KOPT-K1 (cell line): ENCODE measurements around the gene ATP5F1A.
"Not testable (repeated sequence)": the region's sequence is repeated elsewhere in the genome, so short reads cannot be mapped to it uniquely, and the experiment has no call there.

Experiments used
- H3K27ac ChIP-seq: fragments of 200-600 bp; sonication (generic); 2 replicates; pipeline ENCODE4 v1.5.1; 2016; ENCODE audit warnings: antibody characterized with exemption, mild to moderate bottlenecking, low read depth, low read length; ENCODE audit not compliant: poor library complexity, severe bottlenecking
- H3K36me3 ChIP-seq: fragments of 200-600 bp; sonication (generic); 2 replicates; pipeline ENCODE4 v1.5.1; 2017; ENCODE audit warnings: antibody characterized with exemption, mild to moderate bottlenecking, low read length, moderate library complexity; ENCODE audit not compliant: insufficient read depth
- H3K9me3 ChIP-seq: fragments of 200-600 bp; sonication (generic); 2 replicates; pipeline ENCODE4 v1.5.1; 2017; ENCODE audit warnings: antibody characterized with exemption, low read length, mild to moderate bottlenecking; ENCODE audit not compliant: insufficient read depth, poor library complexity, severe bottlenecking

ATP5F1A gene

DNA sequence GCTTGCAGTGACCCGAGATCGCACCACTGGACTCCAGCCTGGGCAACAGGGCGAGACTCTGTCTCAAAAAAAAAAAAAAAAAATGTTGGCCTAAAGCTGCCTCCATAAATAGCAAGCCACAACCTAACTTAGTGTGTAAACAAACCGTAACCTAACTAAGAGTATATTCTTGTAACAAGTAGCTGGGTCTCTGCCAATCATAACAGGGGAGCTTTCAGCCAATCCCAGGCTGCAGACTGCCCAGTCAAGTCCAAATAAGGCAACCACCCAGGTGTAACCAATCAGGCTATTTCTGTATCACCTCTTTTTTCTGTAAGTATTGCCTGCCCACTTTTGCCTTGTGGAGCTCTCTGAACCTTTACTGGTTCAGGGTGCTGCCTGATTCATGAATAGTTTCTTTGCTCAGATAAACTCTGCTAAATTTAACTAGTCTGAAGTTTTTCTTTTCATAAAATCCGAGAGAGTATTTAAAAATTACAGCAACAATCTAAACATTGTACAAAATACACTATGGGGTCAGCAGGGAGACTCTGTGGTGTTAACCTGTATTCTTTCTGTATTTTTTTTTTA is 30.6 kb downstream of the ATP5F1A start:
- no peak overlapping the region for H3K27ac ChIP-seq
- H3K36me3 ChIP-seq = no peaks in the 10 kb centered on the region
- H3K9me3 ChIP-seq = no peaks in the 10 kb centered on the region

DNA sequence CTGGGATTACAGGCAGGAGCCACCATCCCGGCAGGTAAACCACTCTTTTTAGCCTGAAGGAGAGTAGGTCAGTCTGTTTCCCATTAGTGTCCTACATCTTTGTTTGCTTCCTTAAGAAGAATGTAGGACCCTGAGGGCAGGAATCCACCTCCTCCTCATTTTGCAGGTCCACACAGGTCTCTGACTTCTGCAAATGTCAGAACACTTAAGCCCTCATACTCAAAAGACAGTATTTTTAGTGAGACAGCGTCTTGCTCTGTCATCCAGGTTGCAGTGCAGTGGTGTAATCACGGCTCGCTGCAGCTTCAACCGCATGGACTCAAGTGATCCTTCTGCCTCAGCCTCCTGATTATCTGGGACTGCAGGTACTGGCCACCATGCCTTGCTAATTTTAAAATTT is 35.3 kb downstream of the ATP5F1A start:
- Histone ChIP-seq H3K9me3 (no peaks in the 10 kb centered on the region), H3K27ac (no peak overlapping the region), H3K36me3 (no peaks in the 10 kb centered on the region)

DNA sequence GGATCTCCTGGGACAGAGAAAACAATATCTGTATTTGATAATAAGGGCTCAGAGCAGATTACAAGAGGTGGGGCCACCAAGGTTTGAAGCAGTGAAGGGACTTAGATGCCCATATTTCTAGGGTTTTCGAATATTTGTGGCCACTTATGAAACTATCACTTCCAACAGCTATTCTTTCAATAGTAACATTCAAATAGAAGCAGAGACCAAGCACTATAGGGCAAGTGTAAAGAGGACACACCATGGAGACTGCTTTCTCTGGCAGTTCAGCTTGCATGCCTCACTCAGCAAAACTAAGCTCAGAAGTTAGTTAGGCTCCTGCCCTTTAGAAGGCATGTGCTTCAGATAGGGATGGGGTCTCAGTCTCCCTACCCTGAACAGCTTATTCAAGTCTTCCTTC is 36.3 kb downstream of the ATP5F1A start:
- H3K9me3 ChIP-seq = no peaks in the 10 kb centered on the region
- H3K36me3 ChIP-seq = no peaks in the 10 kb centered on the region
- H3K27ac ChIP-seq = no peak overlapping the region

DNA sequence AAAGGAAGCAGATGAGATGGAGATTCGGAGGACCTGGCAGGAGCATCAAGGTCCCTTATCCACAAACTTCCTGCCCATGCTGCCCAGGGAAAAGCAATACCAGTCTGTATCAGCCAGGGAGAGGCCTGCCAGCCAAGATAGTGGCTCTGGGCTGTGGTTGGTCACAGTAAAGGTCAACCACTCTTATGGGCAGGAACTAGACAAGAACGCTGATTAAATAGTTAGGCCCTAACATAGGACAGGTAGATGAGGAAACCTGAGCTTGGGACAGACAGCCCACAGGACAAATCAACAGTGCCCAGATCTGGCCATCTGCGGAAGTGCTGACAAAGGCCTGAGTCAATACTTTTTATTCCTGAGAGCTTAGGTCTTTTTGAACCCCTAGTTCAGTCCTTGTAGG is 36.7 kb downstream of the ATP5F1A start:
- H3K27ac ChIP-seq = no peak overlapping the region
- no peaks in the 10 kb centered on the region for H3K9me3 ChIP-seq
- no peaks in the 10 kb centered on the region for H3K36me3 ChIP-seq

DNA sequence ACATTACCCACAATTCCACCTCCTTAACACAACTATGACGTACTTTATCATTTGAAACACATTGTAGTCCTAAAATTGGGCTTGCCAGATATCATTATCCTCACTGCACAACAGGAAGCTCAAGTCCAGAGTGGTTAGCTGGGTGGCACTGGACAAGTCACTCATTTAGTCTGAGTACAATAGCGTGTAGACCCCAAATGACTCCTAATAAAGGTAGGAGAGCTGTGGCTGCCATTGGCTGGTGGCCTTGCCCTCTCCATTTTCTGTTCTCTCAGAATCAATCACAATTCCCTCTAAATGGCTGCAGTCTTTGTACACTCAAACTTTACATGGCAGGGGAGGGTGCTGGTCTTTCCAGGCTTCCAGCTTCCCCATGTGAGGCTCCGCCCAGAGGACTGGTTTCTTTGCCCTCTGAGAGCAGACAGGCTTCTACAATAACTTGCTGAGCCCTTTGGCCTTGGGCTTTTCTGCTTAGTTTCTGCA is 37.7 kb downstream of the ATP5F1A start:
- H3K27ac ChIP-seq = no peak overlapping the region
- no peaks in the 10 kb centered on the region for H3K9me3 ChIP-seq
- no peaks in the 10 kb centered on the region for H3K36me3 ChIP-seq

DNA sequence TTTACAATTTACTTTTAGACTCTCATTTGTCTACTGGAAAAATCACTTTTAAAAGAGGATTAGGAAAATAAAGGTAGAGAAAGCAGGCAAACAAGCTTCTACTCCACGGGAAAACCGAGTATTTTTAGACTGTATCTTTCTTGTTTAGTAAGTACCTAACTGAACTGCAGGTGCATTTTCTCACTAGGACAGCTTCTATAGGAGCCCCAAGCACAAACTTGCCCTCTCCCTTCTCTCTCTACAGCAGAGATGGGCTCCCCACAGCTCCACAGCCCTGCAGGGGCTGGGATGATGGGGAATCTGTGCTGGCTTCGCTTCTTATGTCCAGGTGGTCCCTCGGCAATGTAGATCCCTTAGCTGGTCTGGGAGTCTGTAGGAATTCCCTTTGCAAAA is 42.3 kb downstream of the ATP5F1A start:
- Histone ChIP-seq H3K27ac (peak overlapping the region; percentile 70), H3K36me3 (no peaks in the 10 kb centered on the region), H3K9me3 (no peaks in the 10 kb centered on the region)

DNA sequence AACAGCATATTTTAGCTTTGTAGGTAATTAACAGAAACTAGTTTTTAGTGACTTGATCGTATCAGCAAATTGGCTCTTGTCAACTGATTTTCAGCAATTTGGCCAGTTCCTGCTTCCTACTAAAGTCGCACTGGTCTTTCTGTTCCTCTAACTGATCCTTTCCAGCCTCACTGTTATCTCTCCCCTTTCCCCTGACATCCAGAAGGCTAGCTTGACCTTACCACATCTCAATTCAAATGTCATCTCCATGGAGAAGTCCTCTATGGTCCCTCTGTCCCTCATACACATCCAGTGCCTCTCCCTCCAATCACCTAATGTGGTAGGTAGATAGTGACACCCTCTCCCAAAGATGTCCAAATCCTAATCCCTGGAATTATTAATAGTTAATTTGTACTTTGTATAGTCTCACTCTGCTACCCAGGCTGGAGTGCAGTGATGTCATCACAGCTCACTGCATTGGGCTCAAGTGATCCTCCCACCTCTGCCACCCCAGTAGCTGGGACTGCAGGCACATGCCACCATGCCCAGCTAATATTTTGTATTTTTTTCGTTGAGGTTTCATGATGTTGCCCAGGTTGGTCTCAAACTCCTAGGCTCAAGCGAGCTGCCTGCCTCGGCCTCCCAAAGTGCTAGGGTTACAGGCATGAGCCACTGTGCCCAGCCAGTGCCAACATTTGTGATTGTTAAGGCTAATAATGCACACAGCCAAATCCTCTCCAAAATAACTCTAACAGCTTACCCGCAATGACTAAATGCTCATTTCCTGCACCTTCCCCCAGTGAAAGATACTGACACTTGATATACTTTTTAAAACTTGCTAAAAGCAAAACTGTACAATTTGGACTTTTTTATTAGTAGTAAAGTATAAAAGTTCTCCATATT is 42.9 kb downstream of the ATP5F1A start:
- H3K27ac ChIP-seq = peak overlapping the region; percentile 70
- H3K9me3 ChIP-seq = no peaks in the 10 kb centered on the region
- no peaks in the 10 kb centered on the region for H3K36me3 ChIP-seq

DNA sequence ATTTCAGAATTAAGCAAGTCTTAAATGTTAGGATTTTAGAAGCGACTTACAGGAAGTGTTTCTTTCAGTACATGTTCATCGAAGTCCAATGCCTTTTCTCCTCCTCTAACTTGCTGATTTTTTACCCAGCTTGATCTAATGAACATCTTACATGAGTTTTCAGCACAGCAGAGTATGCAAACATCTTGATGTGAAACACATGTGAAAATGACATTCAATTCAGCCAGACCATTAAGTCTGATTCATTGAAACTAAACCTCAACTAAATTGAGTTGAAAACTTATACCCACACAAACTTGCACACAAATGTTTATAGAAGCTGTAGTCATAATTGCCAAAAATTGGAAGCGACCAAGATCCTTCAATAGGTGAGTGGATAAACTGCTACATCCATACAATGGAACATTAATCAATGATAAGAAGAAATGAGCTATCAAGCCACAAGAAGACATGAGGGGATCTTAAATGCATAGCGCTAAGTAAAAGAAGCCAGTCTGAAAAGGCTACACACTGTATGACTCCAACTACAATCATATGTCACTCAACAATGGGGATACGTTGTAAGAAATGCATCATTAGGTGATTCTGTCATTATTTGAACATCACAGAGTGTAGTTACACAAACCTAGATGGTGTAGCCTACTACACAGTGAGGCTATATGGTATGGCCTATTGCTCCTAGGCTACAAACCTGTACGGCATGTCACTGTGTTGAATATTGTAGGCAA is 44.6 kb downstream of the ATP5F1A start:
- H3K9me3 ChIP-seq = no peaks in the 10 kb centered on the region
- no peaks in the 10 kb centered on the region for H3K36me3 ChIP-seq
- no peak overlapping the region for H3K27ac ChIP-seq

DNA sequence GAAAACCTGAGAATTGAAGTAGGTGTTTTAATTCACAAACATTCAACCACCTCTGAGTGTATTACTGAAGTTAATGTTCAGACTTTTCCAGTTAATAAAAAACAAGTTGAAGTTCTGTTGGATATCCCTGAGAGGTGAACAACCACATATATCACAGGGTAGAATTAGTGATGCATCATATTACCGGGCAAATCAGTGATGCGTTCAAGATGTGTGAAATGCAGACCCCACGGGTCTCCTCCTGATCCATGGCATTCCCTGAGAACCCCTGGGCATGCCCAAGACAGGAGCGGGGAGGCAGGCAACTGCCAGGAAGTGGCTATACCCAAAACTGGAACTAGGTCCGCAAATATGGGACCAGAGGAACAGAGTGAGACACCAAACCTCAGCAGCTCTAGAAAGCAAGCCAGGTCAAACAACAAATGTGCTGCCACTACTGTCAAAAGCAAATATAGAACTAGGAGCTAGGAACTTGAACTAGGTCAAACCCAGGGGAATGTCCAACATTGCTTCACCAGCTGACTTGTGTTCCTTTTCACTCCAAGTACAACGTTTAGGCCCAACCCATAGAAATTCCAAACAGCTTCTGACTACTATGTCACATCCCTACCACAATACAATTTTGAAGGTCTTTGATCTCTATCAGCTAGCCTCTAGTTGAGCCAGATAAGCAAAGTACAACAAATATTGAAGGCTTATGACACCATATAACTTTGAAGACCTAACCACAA is 46.2 kb downstream of the ATP5F1A start:
- Histone ChIP-seq H3K27ac (no peak overlapping the region), H3K36me3 (no peaks in the 10 kb centered on the region), H3K9me3 (no peaks in the 10 kb centered on the region)

DNA sequence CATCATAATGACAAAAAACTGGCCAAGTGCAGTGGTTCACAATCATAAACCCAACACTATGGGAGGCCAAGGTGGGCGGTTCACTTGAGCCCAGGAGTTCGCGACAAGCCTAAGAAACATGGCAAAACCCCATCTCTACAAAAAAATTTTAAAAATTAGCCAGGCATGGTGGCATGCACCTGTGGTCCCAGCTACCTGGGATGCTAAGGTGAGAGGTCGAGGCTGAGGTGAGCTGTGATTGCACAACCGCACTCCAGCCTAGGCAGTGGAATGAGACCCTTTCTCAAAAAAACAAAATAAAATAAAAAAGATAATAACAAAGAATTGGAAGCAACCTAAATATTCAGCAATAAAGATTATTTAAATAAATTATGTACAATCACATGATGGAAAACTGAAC is 47.8 kb downstream of the ATP5F1A start:
- Histone ChIP-seq H3K9me3 (no peaks in the 10 kb centered on the region), H3K36me3 (no peaks in the 10 kb centered on the region), H3K27ac (no peak overlapping the region)

DNA sequence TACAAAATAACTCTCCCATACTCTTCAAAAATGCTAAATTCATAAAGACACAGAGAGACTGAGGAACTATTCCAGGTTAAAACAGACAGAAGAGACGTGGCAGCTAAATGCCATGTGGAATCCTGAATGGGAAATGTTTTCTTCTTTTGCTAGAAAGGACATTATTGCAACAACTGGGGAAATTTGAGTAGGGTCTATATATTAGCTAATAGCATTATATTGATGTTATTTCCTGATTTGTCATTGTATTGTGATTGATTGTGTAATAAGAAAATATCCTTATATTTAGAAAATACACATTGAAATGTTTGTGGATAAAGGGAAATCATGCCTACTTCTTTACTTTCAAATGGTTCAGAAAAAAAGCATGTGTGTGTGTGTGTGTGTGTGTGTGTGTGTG is 49.5 kb downstream of the ATP5F1A start:
- no peaks in the 10 kb centered on the region for H3K36me3 ChIP-seq
- H3K27ac ChIP-seq = no peak overlapping the region
- H3K9me3 ChIP-seq = no peaks in the 10 kb centered on the region

DNA sequence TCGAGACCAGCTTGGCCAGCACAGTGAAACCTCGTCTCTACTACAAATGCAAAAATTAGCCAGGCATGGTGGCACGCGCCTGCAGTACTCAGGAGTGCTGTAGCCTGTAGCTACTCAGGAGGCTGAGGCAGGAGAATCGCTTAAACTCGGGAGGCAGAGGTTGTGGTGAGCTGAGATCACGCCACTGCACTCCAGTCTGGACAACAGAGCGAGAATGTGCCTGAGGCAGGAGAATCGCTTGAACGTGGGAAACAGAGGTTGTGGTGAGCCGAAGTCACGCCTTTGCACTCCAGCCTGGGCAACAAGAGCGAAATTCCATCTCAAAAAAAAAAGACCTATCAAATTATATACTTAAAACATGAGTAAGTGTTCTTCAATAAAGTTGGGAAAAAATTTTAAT is 50.7 kb downstream of the ATP5F1A start:
- H3K27ac ChIP-seq, H3K9me3 ChIP-seq, H3K36me3 ChIP-seq: not testable (repeated sequence)

DNA sequence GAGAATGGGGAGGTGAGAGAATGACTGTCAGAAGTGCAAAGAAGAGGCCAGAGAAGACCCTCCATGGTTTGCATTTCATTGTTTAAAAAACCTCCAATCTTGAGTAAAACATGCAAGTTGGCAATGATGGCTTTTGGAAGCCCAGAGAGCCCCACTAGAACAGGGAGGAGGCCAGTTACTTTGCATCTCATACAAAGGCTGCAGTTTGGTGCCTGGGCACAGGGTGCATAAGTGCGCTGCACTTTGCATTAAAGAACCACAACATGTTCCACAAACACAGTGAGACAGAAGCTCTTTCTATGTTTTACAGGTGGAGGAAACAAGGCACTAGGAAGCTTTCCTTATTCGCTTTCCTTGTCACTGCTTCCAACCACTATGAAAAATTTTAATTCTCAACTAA is 51.4 kb downstream of the ATP5F1A start:
- H3K27ac ChIP-seq = no peak overlapping the region
- H3K36me3 ChIP-seq = no peaks in the 10 kb centered on the region
- no peaks in the 10 kb centered on the region for H3K9me3 ChIP-seq

DNA sequence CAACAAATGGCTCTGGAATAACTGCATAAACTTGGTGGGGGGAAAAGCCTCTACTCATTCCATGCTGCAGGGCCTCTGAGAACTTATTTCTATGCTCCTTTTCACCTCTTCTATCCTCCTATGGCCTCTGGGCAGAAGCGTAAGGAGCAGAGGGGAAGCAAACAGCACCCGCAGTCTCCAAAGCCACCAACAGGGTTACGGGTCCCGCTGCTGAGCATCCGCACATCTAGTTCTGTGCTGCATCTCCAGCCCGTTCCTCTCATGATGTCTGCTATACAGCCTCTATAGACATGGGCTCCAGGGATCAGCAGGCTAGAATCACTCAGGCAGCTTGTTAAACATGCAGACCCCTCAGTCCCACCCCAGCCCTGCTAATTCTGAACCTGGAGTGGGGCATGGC is 52.0 kb downstream of the ATP5F1A start:
- H3K9me3 ChIP-seq = no peaks in the 10 kb centered on the region
- H3K36me3 ChIP-seq = no peaks in the 10 kb centered on the region
- H3K27ac ChIP-seq = no peak overlapping the region

DNA sequence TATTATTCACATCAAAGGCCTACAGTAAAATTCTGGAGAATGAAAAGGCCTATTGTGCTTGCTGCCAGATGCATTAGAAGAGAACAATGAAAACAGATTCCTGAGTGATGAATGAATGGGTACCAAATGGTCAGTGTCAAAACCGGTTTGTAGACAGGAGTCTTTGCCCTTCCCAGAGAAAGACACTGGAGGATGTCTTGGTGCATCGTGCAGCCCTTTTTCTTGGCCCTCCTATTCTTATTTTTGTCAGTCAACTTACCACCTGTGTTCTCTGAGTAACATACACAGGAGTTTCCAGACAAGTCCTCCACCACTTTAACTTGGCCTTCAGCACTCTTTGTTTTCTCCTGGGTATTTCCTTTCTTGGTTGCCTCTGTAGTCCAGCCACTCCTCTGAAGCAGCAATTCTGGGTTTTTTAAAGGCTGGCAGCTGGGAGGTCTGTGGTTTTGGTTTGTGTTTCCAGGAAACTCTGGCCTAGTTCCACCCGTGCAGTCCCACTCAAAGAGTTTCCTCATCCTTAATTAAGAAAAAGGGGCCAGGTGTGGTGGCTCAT is 55.4 kb downstream of the ATP5F1A start:
- H3K27ac ChIP-seq = peak overlapping the region; percentile 8
- no peaks in the 10 kb centered on the region for H3K9me3 ChIP-seq
- H3K36me3 ChIP-seq = no peaks in the 10 kb centered on the region
